NT2/D1 (cell line): ENCODE results near the gene HTN3.
"Not testable (repeated sequence)": the region's sequence is repeated elsewhere in the genome, so short reads cannot be mapped to it uniquely, and the experiment has no call there.

Experiments used
- SUZ12 ChIP-seq: IDR thresholded peaks from 2 replicates; pipeline ENCODE4 v1.6.1; 2011; ENCODE audit not compliant: insufficient read length, insufficient read depth; ENCODE audit errors: extremely low read depth
- YY1 ChIP-seq: IDR thresholded peaks from 2 replicates; pipeline ENCODE4 v1.6.1; 2011; ENCODE audit not compliant: insufficient read length, insufficient read depth
- ZNF274 ChIP-seq: IDR thresholded peaks from 2 replicates; pipeline ENCODE4 v1.6.1; 2011; ENCODE audit warnings: mild to moderate bottlenecking, low read depth, low read length

DNA sequence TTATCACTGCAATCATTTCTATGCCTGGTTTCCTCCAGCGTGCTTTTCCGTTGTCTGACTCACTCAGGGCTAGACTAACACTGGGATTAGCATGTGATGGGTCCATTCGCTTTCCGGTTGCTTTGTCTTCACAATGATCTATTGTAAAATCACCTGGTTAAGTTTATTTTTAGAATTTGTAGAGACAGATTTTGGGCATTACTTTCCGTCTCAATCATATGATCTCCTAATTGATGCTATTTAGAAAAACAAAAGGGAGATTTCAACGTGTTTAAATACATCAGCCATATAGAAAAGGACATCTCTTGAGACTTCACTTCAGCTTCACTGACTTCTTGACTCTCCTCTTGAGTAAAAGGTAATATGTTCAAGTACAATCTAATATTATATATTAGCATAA, 21.9 kb downstream of the HTN3 start, which contains the start of gene HTN1:
- TF ChIP-seq SUZ12, ZNF274, YY1: not testable (repeated sequence)
